GM18498 (cell line): ENCODE results near the gene FRAS1.
"Not testable (repeated sequence)": the region's sequence is repeated elsewhere in the genome, so short reads cannot be mapped to it uniquely, and the experiment has no call there.

ENCODE experiments used
- ATAC-seq: cut with Tn5 transposase; IDR thresholded peaks from one replicate; pipeline ENCODE4 v1.9.1; 2021; ENCODE audit warnings: mild to moderate bottlenecking, moderate library complexity; ENCODE audit not compliant: unreplicated experiment

Gene FRAS1

GRCh38 chr4:78423790-78424189 is 366.7 kb downstream of the FRAS1 start:
- no peak for ATAC-seq

DNA sequence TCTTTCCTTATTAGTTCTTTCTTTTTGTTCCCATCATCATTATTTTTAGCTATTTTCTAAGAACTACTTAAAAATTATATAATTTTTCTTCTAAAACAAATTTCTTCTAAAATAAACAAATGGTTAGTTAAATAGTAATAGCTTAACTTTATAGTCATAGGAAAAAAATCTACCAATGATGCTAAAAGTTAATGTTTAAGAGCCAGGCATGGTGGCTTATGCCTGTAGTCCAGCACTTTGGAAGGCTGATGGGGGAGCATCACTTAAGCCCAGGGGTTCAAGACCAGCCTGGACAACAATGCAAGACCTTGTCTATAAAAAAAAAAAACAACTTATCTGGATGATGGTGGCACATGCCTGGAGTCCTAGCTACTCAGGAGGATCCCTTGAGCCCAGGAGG is 367.3 kb downstream of the FRAS1 start:
- no peak for ATAC-seq

DNA sequence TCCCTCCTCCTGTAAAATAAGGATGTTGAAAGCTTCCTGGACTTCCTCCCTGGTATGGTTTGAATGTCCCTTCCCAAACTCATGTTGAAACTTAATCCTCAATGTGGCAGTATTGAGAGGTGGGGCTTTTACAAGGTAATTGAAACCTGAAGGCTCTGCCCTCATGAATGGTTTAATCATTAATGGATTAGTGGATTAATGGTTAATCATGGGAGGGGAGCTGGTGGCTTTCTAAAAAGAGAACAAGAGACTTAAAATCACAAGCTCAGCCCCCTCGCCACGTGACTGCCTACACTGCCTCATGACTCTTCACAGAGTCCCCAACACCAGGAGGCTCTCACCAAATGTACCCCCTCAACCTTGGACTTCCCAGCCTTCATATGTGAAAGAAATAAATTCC is 369.8 kb downstream of the FRAS1 start:
- ATAC-seq: no peak

DNA sequence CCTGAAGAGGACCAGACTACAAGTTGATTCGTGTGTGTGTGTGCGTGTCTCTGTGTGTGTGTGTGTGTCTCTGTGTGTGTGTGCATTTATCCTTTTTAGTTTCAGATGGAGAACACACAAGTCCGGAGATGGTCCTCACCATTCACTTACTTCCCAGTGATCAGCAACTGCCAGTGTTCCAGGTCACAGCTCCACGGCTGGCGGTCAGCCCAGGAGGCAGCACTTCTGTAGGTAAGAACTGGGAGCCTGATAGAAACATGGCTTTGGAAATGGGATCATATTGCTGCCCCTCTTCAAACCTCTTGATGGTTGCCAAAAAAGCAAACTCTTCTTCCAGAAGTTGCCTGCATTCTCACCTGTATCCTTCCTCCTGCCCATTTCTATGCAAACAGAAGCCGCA is 371.9 kb downstream of the FRAS1 start:
- ATAC-seq: no peak

DNA sequence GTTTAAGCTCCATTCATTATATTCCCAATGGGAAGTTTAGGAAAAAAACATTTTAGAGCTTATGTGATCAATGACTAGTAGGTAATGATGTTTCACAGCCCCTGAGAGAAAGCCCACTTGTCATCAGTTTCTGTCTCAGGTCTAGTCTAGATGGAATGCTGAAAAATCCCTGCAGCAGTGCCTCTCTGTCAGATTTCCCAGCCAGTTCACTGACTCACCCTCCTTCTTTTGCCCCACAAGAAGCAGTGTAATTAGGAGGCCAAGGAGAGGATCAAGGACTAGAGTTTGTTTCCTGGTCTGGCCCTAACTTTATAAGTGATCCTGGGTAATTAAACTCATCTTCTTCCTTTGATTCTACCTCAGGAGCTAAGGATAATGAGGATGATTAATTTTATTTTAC is 375.8 kb downstream of the FRAS1 start:
- ATAC-seq: no peak

DNA sequence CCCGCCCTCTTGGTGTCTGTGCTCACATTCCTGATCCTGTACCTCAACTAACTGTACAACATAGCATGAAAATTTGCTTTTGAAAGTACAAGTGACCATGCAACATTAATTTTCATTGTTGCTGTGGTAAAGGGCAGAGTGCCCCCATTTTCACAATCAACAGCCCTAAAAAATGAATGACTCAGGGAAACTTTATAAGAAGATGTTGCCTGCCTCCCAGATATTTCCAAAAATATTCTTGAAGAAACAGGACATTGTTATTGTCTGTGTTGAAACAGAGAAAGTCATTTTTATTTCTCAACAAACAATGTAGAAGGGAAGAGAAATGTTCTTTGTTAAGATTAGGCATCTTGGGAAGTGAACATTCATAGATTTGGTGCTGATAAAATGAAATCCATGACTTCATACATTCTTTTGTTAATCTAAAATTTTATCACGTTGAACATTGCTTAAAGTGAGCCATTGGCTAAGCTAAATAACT is 380.5 kb downstream of the FRAS1 start:
- no peak for ATAC-seq

GRCh38 chr4:78439328-78439727 is 382.2 kb downstream of the FRAS1 start:
- no peak for ATAC-seq

- ATAC-seq: no peak
Observed at GRCh38 chr4:78441756-78442155, 384.6 kb downstream of the FRAS1 start.

- ATAC-seq: no peak
Observed at GRCh38 chr4:78446619-78447018, 389.5 kb downstream of the FRAS1 start.

- no peak for ATAC-seq
Observed at GRCh38 chr4:78451407-78451806, 394.3 kb downstream of the FRAS1 start.

DNA sequence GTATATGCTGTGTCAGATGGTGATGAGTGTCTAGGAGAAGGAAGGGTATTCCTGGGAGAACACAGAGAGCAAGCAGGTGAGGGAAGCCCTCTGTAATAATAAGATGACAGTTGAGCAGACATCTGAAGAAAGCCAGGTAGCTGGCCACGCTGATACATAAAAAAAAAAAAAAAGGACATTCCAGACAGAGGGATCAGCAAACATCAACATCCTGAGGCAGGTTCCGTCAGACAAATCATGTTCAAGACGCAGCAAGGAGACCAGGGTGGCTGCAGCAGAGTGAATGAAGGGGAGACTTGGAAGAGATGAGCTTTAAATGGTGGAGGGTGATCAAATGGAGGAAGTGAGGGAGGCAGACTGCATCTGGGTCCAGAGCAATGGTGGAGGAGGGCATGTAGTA is 396.9 kb downstream of the FRAS1 start:
- no peak for ATAC-seq

DNA sequence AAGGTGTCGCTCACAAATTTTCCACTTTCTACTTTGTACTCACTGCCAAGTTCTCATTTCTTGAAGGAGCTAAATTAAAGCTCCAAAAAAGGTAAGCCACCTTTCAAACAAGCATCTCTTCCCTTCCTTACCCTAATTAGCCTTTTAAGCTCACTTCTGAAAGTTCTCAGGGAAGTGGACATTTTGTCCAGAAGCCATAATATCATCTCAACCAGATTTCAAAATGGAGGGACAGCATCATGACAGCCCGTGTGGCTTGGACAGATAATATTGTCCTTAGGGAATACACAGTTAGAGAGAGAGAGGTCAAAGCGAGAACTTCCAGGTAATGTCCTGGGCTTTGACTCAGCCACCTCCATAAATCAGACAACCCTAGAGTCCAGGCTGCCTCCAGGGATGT is 400.6 kb downstream of the FRAS1 start:
- no peak for ATAC-seq

GRCh38 chr4:78459327-78459726 is 402.2 kb downstream of the FRAS1 start:
- ATAC-seq: no peak

DNA sequence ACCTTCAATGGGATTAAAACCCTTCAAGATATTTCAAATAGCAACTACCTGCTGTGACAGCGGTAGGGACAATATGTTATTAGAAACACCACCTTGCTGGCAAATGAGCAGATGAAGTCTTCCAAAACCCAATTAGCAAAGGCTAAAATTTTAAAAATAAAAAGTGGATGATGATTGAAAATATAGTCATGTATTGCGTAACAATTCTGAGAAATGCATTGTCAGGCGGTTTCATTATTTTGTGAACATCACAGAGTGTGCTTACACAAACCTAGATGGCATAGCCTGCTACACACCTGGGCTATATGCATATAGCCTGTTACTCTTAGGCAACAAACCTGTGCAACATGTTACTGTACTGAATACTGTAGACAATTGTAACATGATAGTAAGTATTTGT is 403.2 kb downstream of the FRAS1 start:
- no peak for ATAC-seq

DNA sequence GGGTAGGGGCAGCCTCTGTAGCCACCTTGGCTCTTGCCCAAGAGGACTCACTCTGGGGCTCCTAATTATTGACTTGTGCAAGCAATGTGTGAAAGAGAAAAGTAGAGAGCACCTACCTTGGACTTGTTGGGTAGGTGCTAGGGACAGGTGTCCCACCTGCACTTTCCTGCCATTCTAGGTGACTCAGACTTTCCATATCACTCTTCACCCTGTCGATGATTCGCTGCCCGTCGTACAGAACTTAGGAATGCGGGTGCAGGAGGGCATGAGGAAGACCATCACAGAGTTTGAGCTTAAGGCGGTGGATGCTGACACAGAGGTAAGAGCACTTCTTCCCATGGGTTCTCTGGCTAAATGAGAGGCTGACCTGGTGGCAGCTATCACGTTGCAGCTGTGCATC is 407.1 kb downstream of the FRAS1 start:
- ATAC-seq: no peak

- not testable (repeated sequence) for ATAC-seq
Observed at GRCh38 chr4:78467223-78467622, 410.1 kb downstream of the FRAS1 start.

GRCh38 chr4:78468272-78468671 is 411.1 kb downstream of the FRAS1 start:
- ATAC-seq: no peak

DNA sequence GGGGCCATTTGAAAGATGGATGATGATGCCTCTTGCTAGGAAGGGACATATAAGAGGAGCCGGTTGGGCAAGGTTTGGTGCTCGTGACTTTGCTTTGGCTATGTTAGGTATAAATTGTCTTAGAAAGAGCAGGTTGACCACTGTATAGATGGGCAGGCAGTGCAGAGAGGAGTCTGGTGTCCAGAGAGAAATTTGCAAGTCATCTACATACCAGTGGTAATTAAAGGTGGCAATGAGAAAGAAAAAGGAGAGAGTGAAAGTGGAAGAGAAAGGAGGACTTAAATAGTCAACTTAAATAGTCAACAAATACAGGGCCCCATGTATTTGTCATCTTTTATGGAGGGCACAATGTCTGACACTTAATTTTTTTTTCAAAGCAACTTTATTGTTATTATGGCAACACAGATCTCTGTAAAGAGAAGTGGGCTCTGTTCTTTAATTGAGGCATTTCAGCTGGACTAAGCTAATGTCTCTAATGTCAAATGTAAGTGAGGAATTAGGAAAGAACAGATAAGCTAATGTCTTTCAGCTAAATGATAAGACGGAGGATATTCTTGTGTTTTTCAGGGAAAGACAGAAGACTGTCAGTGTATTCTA is 419.1 kb downstream of the FRAS1 start:
- no peak for ATAC-seq

DNA sequence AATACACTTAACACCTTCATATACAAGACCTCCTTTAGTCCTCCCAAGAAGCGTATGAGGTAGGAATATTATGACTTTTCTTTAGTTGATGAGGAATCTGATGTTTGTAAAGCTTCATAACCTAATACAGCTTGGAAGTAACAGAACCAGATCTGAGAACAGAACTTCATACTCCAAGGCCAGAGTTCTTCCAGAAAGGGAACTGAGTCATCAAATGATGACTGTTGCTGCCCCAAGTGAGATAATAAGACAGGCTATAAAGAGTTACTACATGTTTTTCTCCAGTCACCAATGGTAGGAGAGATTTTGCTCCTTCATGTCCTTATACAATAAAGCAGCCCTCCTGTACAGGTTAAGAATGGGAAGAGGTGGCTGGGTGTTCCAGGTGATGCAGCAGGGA is 420.2 kb downstream of the FRAS1 start:
- no peak for ATAC-seq

DNA sequence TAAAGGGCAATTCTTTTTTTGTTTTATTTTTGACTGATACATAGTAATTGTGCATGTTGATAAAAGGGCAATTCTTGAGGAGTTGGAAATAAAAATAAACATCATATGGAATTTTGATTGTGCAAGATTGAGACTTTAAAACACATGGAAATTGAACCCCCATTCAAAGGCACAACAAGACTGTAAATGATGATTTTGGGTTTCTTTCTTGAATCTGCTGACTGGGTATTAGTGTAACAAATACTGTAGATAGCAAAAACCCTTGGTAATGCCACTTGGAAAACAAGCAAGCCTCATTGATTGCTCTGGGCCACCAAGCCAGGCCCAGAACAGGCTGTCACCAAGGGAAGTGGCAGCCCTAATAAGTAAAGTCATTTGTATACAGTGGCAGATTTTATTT is 421.4 kb downstream of the FRAS1 start:
- ATAC-seq: no peak

GRCh38 chr4:78480286-78480685 is 423.2 kb downstream of the FRAS1 start:
- ATAC-seq: no peak

GRCh38 chr4:78481180-78481579 is 424.1 kb downstream of the FRAS1 start:
- no peak for ATAC-seq

- no peak for ATAC-seq
Observed at GRCh38 chr4:78482281-78482680, 425.2 kb downstream of the FRAS1 start.
